Endothelial cell of umbilical vein (primary cell): ENCODE results near the gene PER3. TPM values are rescaled to one million over a fixed set of nuclear protein-coding genes. Genes with fewer than 3 reads are reported as not detected.

Experiments
- BruUV-seq: library from RNA; stranded (reverse); fragments of 400-500 nt; replicated peaks from 2 replicates; lab custom pipeline; 2021; lab: Mats Ljungman, UMichigan
- CTCF ChIA-PET: fragments of 300-600, 350-600 bp; sonication (Branson Sonifier 250); formaldehyde crosslinking; loops from one replicate; lab custom pipeline; 2021; ENCODE audit warnings: antibody characterized with exemption, inconsistent platforms; lab: Charles Lee
- POLR2A ChIA-PET: fragments of 300-600, 350-600 bp; sonication (Branson Sonifier 250); formaldehyde crosslinking; loops from one replicate; lab custom pipeline; 2021; ENCODE audit warnings: antibody characterized with exemption, inconsistent platforms; lab: Charles Lee
- DNase-seq: peaks from one replicate; pipeline ENCODE4 v3.0.0-alpha.2; 2011; ENCODE audit warnings: low read depth, low spot score
- FAIRE-seq: peaks from 2 replicates; lab custom pipeline; 2011; peaks lifted over from hg19 to GRCh38; lab: Jason Lieb, UNC
- H2AFZ ChIP-seq: 2 replicates; pipeline ENCODE4 v1.6.0; 2012; ENCODE audit warnings: low read depth, low read length, control low read depth, inconsistent platforms
- H3K27ac ChIP-seq: 2 replicates; pipeline ENCODE4 v1.5.1; 2011; ENCODE audit warnings: low read depth, mild to moderate bottlenecking, control low read depth, low read length, moderate library complexity; ENCODE audit not compliant: insufficient read depth
- H3K27me3 ChIP-seq, 2 experiments: 2 replicates each; pipeline versions ENCODE4 v1.6.0 to v1.6.1; 2011; ENCODE audit warnings: low read length in 2 of 2, mixed read lengths in 1 of 2; ENCODE audit not compliant: control insufficient read depth in 2 of 2, insufficient read depth in 2 of 2
- H3K36me3 ChIP-seq, 2 experiments: 2 replicates in 1 of 2; 3 replicates in 1 of 2; pipeline ENCODE4 v1.5.1; 2011; ENCODE audit warnings: low read length in 2 of 2, mild to moderate bottlenecking in 1 of 2, moderate library complexity in 1 of 2; ENCODE audit not compliant: control insufficient read depth in 2 of 2, insufficient read depth in 2 of 2; ENCODE audit errors: extremely low read depth in 1 of 2
- H3K4me1 ChIP-seq: 3 replicates; pipeline ENCODE4 v1.5.1; 2011; ENCODE audit warnings: mild to moderate bottlenecking, low read length; ENCODE audit not compliant: control insufficient read depth, insufficient read depth; ENCODE audit errors: extremely low read depth
- H3K4me2 ChIP-seq: 2 replicates; pipeline ENCODE4 v1.6.1; 2011; ENCODE audit warnings: low read length, control low read depth, mixed read lengths; ENCODE audit not compliant: insufficient read depth
- H3K4me3 ChIP-seq, 3 experiments: fragments of 200-600 bp in 1 of 3; sonication (generic), shearing (Covaris generic) in 1 of 3; replicated peaks in 1 of 3; 2 replicates each; pipeline ENCODE4 v1.5.1; 2011 to 2016; ENCODE audit warnings: control low read depth in 3 of 3, low read length in 3 of 3, mild to moderate bottlenecking in 2 of 3, inconsistent platforms in 1 of 3, low read depth in 1 of 3, moderate library complexity in 1 of 3; ENCODE audit not compliant: insufficient read depth in 1 of 3
- H3K79me2 ChIP-seq: 2 replicates; pipeline ENCODE4 v1.6.0; 2012; ENCODE audit warnings: low read length, inconsistent platforms; ENCODE audit not compliant: control insufficient read depth, insufficient read depth
- H3K9ac ChIP-seq: replicated peaks from 2 replicates; pipeline ENCODE3; 2011; ENCODE audit warnings: low read length, control low read depth; ENCODE audit not compliant: insufficient read depth; ENCODE audit errors: extremely low read depth
- H3K9me1 ChIP-seq: replicated peaks from 3 replicates; pipeline ENCODE4 v1.6.0; 2011; ENCODE audit warnings: mild to moderate bottlenecking, low read length; ENCODE audit not compliant: control insufficient read depth, insufficient read depth; ENCODE audit errors: extremely low read depth
- H3K9me3 ChIP-seq: replicated peaks from 2 replicates; pipeline ENCODE4 v1.5.1; 2012; ENCODE audit warnings: low read length, inconsistent platforms; ENCODE audit not compliant: control insufficient read depth, insufficient read depth
- H4K20me1 ChIP-seq: replicated peaks from 2 replicates; pipeline ENCODE3; 2011; ENCODE audit warnings: mild to moderate bottlenecking, low read length; ENCODE audit not compliant: control insufficient read depth, insufficient read depth; ENCODE audit errors: extremely low read depth
- CTCF ChIP-seq, 2 donors: IDR thresholded peaks; 1 replicate in 1 of 2; 2 replicates in 1 of 2; pipeline ENCODE4 v1.5.1; 2011; ENCODE audit warnings: low read length in 2 of 2, mild to moderate bottlenecking in 2 of 2, moderate library complexity in 2 of 2, control low read depth in 1 of 2, inconsistent platforms in 1 of 2, low read depth in 1 of 2; ENCODE audit not compliant: insufficient read depth in 1 of 2; ENCODE audit errors: extremely low read depth in 1 of 2
- EZH2 ChIP-seq: IDR thresholded peaks from 2 replicates; pipeline ENCODE4 v1.6.1; 2012; ENCODE audit warnings: borderline replicate concordance, low read depth, mild to moderate bottlenecking, moderate library complexity, low read length, inconsistent platforms; ENCODE audit not compliant: severe bottlenecking
- FOS ChIP-seq: IDR thresholded peaks from 2 replicates; pipeline ENCODE4 v1.6.1; 2011; ENCODE audit warnings: mild to moderate bottlenecking, low read length, moderate library complexity, borderline replicate concordance; ENCODE audit not compliant: insufficient read depth
- GATA2 ChIP-seq: IDR thresholded peaks from 2 replicates; pipeline ENCODE4 v1.7.0; 2011; ENCODE audit warnings: low read depth, mild to moderate bottlenecking, moderate library complexity, mixed read lengths, low read length; ENCODE audit not compliant: insufficient read length, insufficient read depth
- JUN ChIP-seq: IDR thresholded peaks from 2 replicates; pipeline ENCODE4 v1.6.1; 2011; ENCODE audit warnings: borderline replicate concordance, low read depth; ENCODE audit not compliant: insufficient read length, insufficient read depth
- MAX ChIP-seq: IDR thresholded peaks from 2 replicates; pipeline ENCODE4 v1.6.1; 2011; ENCODE audit not compliant: insufficient read depth, insufficient read length
- MYC ChIP-seq: IDR thresholded peaks from one replicate; pipeline ENCODE4 v1.6.1; 2011; ENCODE audit warnings: mild to moderate bottlenecking, low read depth, low read length
- POLR2A ChIP-seq: IDR thresholded peaks from 2 replicates; pipeline ENCODE4 v1.6.1; 2012; ENCODE audit warnings: low read depth, mild to moderate bottlenecking, control low read depth, low read length
- POLR2AphosphoS5 ChIP-seq: IDR thresholded peaks from 2 replicates; pipeline ENCODE4 v1.6.1; 2012; ENCODE audit warnings: low read depth, mild to moderate bottlenecking, control low read depth, low read length, moderate library complexity; ENCODE audit not compliant: insufficient read depth
- dilution Hi-C: fragments of 300-500 bp; cut with MboI; formaldehyde crosslinking; loops from one replicate; pipeline ENCODE4 v1.15.0; 2019; ENCODE audit warnings: low sequenced_read_pairs; ENCODE audit not compliant: extremely low pct_ligation_motif_present
- intact Hi-C: fragments of 100-400 bp; cut with micrococcal nuclease; formaldehyde crosslinking; loops from one replicate; pipeline ENCODE4 v1.10.0; 2022
- polyA plus RNA-seq, 4 experiments: library from polyadenylated mRNA; depleted of rRNA in 3 of 4; stranded (reverse) in 3 of 4; unstranded in 1 of 4; fragments of >200 nt; gene quantifications; 2 replicates each; pipeline versions ENCODE4 v1.2.1 to v1.2.3, GENCODE V29; 2011 to 2012; ENCODE audit warnings: missing spikeins in 1 of 4
- total RNA-seq: library from RNA; stranded (reverse); gene quantifications from 2 replicates; pipeline ENCODE4 v1.2.3, GENCODE V29; 2021

PER3 gene
- total and polyA plus RNA-seq, 2 donors (not counting 3 experiments of a cell fraction or from before 2014, with no cell fraction given) = 2.5 to 2.6 TPM

- Histone ChIP-seq H3K79me2 (no peaks in the 10 kb centered on the region), H3K4me3 (no peak overlapping the region), H3K9me1 (no peaks in the 10 kb centered on the region), H4K20me1 (no peaks in the 10 kb centered on the region), H3K27me3 (peaks cover 1 to 4% of the 10 kb centered on the region in 2 experiments), H2AFZ (no peak overlapping the region), H3K27ac (no peak overlapping the region), H3K36me3 (no peaks in the 10 kb centered on the region), H3K4me2 (no peak overlapping the region), H3K9ac (no peak overlapping the region), H3K9me3 (no peaks in the 10 kb centered on the region), H3K4me1 (no peaks in the 10 kb centered on the region)
- ChIA-PET CTCF (no interaction called here), POLR2A (no interaction called here)
- FAIRE-seq (no peak), DNase-seq (no peak)
- TF ChIP-seq CTCF (IDR thresholded peaks at IDR 0.05; ENCODE audit: extremely low read depth in 1 of 2, insufficient read depth in 1 of 2, low read depth in 1 of 2, low read length in 2 of 2) (peak in 1 of 2 donors; percentile 18), EZH2 (no peak)
- dilution Hi-C loops = no loop called here
- intact Hi-C loops = no loop called here
- BruUV-seq = no TSS peak
These were observed 72.3 kb downstream of the PER3 start for GRCh38 chr1:7856345-7856744.

GRCh38 chr1:7857000-7857399, 72.9 kb downstream of the PER3 start:
- FAIRE-seq = no peak
- no TSS peak for BruUV-seq
- intact Hi-C loops = no loop called here
- Histone ChIP-seq H3K9ac (no peak overlapping the region), H3K27ac (no peak overlapping the region), H3K36me3 (no peaks in the 10 kb centered on the region), H3K9me1 (no peaks in the 10 kb centered on the region), H3K79me2 (no peaks in the 10 kb centered on the region), H3K4me2 (no peak overlapping the region), H2AFZ (no peak overlapping the region), H3K4me1 (no peaks in the 10 kb centered on the region), H4K20me1 (no peaks in the 10 kb centered on the region), H3K9me3 (no peaks in the 10 kb centered on the region), H3K4me3 (no peak overlapping the region), H3K27me3 (peaks cover 0 to 4% of the 10 kb centered on the region in 2 experiments)
- ChIA-PET POLR2A (interaction anchor here (0.6 kb wide), 1 partner anchor 160 kb away, joined by 3 read pairs; no protein-coding TSS in a partner anchor), CTCF (no interaction called here)
- TF ChIP-seq FOS (no peak), MYC (no peak), GATA2 (no peak), MAX (no peak), JUN (no peak), POLR2A (no peak), POLR2AphosphoS5 (no peak), EZH2 (no peak), CTCF (IDR thresholded peaks at IDR 0.05; ENCODE audit: extremely low read depth in 1 of 2, insufficient read depth in 1 of 2, low read depth in 1 of 2, low read length in 2 of 2) (no peak)
- dilution Hi-C loops = no loop called here
- DNase-seq = no peak
